Endodermal cell (in vitro differentiated cells): ENCODE measurements around the gene TMEM164. TPM values are rescaled to one million over a fixed set of nuclear protein-coding genes. Genes with fewer than 3 reads are reported as not detected.

Source experiments
- DNase-seq: peaks from one replicate; pipeline ENCODE4 v3.0.0-alpha.2; 2017
- H3K27ac ChIP-seq: 2 replicates; pipeline ENCODE4 v1.5.1; 2013; ENCODE audit warnings: mild to moderate bottlenecking, low read depth, low read length, moderate library complexity
- H3K27me3 ChIP-seq: 2 replicates; pipeline ENCODE4 v1.6.1; 2013; ENCODE audit warnings: mild to moderate bottlenecking, low read length, moderate library complexity; ENCODE audit not compliant: insufficient read depth, control insufficient read depth, poor library complexity, severe bottlenecking
- H3K36me3 ChIP-seq: 2 replicates; pipeline ENCODE4 v1.7.0; 2013; ENCODE audit warnings: mild to moderate bottlenecking, low read length, moderate library complexity; ENCODE audit not compliant: control insufficient read depth, insufficient read depth
- H3K4me1 ChIP-seq: one replicate; pipeline ENCODE4 v1.7.0; 2013; ENCODE audit warnings: low read length; ENCODE audit not compliant: control insufficient read depth, insufficient read depth
- H3K4me3 ChIP-seq: 2 replicates; pipeline ENCODE4 v1.5.1; 2013; ENCODE audit warnings: mild to moderate bottlenecking, low read length, moderate library complexity
- H3K9ac ChIP-seq: 2 replicates; pipeline ENCODE4 v1.6.1; 2013; ENCODE audit warnings: mild to moderate bottlenecking, low read length, moderate library complexity; ENCODE audit not compliant: poor library complexity, severe bottlenecking; ENCODE audit errors: extremely low read depth
- H3K9me3 ChIP-seq: 2 replicates; pipeline ENCODE4 v1.6.1; 2013; ENCODE audit warnings: mild to moderate bottlenecking, low read length, moderate library complexity; ENCODE audit not compliant: control insufficient read depth
- H3K27ac Mint-ChIP-seq: 2 replicates; pipeline ENCODE4 v1.8.0; 2020; ENCODE audit warnings: mixed read lengths
- H3K27me3 Mint-ChIP-seq: 2 replicates; pipeline ENCODE4 v1.8.0; 2021; ENCODE audit warnings: mild to moderate bottlenecking, mixed read lengths; ENCODE audit not compliant: insufficient read depth
- H3K36me3 Mint-ChIP-seq: 2 replicates; pipeline ENCODE4 v1.8.0; 2020; ENCODE audit warnings: low read depth, mixed read lengths
- H3K4me1 Mint-ChIP-seq: 2 replicates; pipeline ENCODE4 v1.8.0; 2020; ENCODE audit warnings: mixed read lengths
- H3K4me3 Mint-ChIP-seq: 2 replicates; pipeline ENCODE4 v1.8.0; 2020; ENCODE audit warnings: mild to moderate bottlenecking, moderate library complexity, mixed read lengths
- H3K9me3 Mint-ChIP-seq: 2 replicates; pipeline ENCODE4 v1.8.0; 2020; ENCODE audit warnings: mild to moderate bottlenecking, mixed read lengths
- CTCF ChIP-seq: fragments of 200-600 bp; sonication (generic); conservative IDR thresholded peaks from 2 replicates; pipeline ENCODE4 v1.5.0; 2021; ENCODE audit warnings: antibody characterized with exemption, mild to moderate bottlenecking
- WGBS, 2 experiments: methylation state at CpG; one replicate each; pipeline versions ENCODE4 v1.1.5 to v1.1.7; 2013; ENCODE audit warnings: missing lambda C conversion rate in 2 of 2, mixed read lengths in 1 of 2; ENCODE audit not compliant: insufficient coverage in 1 of 2, insufficient read length in 1 of 2; 5-methylcytosine and 5-hydroxymethylcytosine counted together
- total RNA-seq, 2 donors: library from RNA; stranded (reverse); fragmentation: NEBNext Ultra II Directional in 1 of 2; extraction: Animal tissue kit (Norgen Biotek cat#: 25700) in 1 of 2; gene quantifications; 2 replicates in 1 of 2; 3 replicates in 1 of 2; pipeline ENCODE4 v1.2.1, GENCODE V29; 2021

Gene TMEM164
- total RNA-seq, 2 donors from 2014 or later, result 30.4 to 50.7 TPM

- Mint-ChIP-seq H3K27me3 (no peaks in the 10 kb centered on the region), H3K27ac (no peak overlapping the region), H3K36me3 (peaks cover 16% of the 10 kb centered on the region), H3K4me1 (no peaks in the 10 kb centered on the region), H3K9me3 (no peaks in the 10 kb centered on the region), H3K4me3 (no peak overlapping the region)
- H3K4me1 ChIP-seq, result no peaks in the 10 kb centered on the region
- no peak overlapping the region for H3K27ac ChIP-seq
- no peak overlapping the region for H3K9ac ChIP-seq
- no peak for DNase-seq
- H3K27me3 ChIP-seq, result no peaks in the 10 kb centered on the region
- TF ChIP-seq CTCF, result no peak
- H3K4me3 ChIP-seq, result no peak overlapping the region
- no peaks in the 10 kb centered on the region for H3K9me3 ChIP-seq
- no peaks in the 10 kb centered on the region for H3K36me3 ChIP-seq
- 86 to 95% methylated on average over 1 to 3 of the region's 3 CpGs for WGBS, 2 experiments
Measured at GRCh38 chrX:110059410-110059809, 56.5 kb downstream of the TMEM164 start.

- TF ChIP-seq CTCF, result no peak
- Mint-ChIP-seq H3K9me3 (no peaks in the 10 kb centered on the region), H3K27ac (no peak overlapping the region), H3K36me3 (peaks cover 8% of the 10 kb centered on the region), H3K27me3 (no peaks in the 10 kb centered on the region), H3K4me1 (no peaks in the 10 kb centered on the region), H3K4me3 (no peak overlapping the region)
- no peak overlapping the region for H3K4me3 ChIP-seq
- H3K4me1 ChIP-seq, result no peaks in the 10 kb centered on the region
- DNase-seq, result no peak
- H3K9me3 ChIP-seq, result no peaks in the 10 kb centered on the region
- no peak overlapping the region for H3K27ac ChIP-seq
- no peaks in the 10 kb centered on the region for H3K36me3 ChIP-seq
- no peak overlapping the region for H3K9ac ChIP-seq
- H3K27me3 ChIP-seq, result no peaks in the 10 kb centered on the region
Measured at GRCh38 chrX:110060317-110060716, 57.4 kb downstream of the TMEM164 start.

GRCh38 chrX:110060846-110061537 is 58.1 kb downstream of the TMEM164 start:
- peaks cover 2% of the 10 kb centered on the region for H3K4me1 Mint-ChIP-seq
- Histone ChIP-seq H3K36me3 (no peaks in the 10 kb centered on the region), H3K4me3 (no peak overlapping the region), H3K27ac (no peak overlapping the region), H3K9me3 (no peaks in the 10 kb centered on the region), H3K27me3 (no peaks in the 10 kb centered on the region), H3K9ac (no peak overlapping the region), H3K4me1 (no peaks in the 10 kb centered on the region)
- H3K4me3 Mint-ChIP-seq, result no peak overlapping the region
- 100% methylated on average over 1 of the region's 1 CpG; no CpG with 5 or more reads in 1 of the 2 experiments for WGBS, 2 experiments
- no peak for TF ChIP-seq CTCF
- H3K36me3 Mint-ChIP-seq, result peaks cover 6% of the 10 kb centered on the region
- DNase-seq, result no peak
- H3K27ac Mint-ChIP-seq, result no peak overlapping the region
- no peaks in the 10 kb centered on the region for H3K27me3 Mint-ChIP-seq
- H3K9me3 Mint-ChIP-seq, result no peaks in the 10 kb centered on the region
